T-helper 2 cell (primary cell): ENCODE measurements around the gene ATG101.
"Not testable (repeated sequence)": the region's sequence is repeated elsewhere in the genome, so short reads cannot be mapped to it uniquely, and the experiment has no call there.

ENCODE experiments used
- DNase-seq, 5 experiments: peaks; one replicate each; pipeline versions ENCODE4 v3.0.0 to v3.0.0-alpha.2; 2012 to 2022

Gene ATG101

GRCh38 chr12:52080403-52081251, 10.8 kb downstream of the ATG101 start:
- DNase-seq, result no peak

DNA sequence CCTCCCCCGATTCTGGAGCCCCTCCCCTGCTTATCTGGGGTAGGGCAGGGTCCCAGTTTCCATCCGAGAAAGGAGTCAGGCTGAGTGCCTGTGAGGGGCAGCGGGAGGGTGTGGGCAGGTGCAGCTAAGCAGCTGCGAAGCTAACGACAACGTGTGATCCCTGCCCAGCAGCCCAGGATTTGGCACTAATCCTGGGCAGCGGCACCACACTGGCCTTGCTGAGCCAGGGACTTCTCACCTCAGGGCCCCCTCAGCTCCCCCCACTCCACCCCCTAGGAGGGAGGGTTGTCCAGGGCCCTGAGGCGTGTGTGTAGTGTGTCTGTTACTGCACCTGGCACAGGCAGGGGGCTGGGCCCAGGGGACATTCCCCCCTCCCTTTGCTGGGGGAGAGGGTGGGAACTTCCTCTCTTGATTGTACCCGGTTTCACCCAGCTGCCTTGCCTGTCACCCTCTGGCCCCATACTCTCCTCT, 11.5 kb downstream of the ATG101 start:
- DNase-seq, result no peak

GRCh38 chr12:52082026-52082668, 12.4 kb downstream of the ATG101 start:
- DNase-seq, result no peak

- DNase-seq, result no peak
Observed at GRCh38 chr12:52082669-52082987, 12.8 kb downstream of the ATG101 start.

GRCh38 chr12:52082988-52083637, 13.3 kb downstream of the ATG101 start:
- DNase-seq, result peak; percentile 46 to 61 (median 54)

- DNase-seq, result no peak
Observed at GRCh38 chr12:52083638-52083996, 13.8 kb downstream of the ATG101 start.

GRCh38 chr12:52084491-52085231, 14.9 kb downstream of the ATG101 start:
- no peak for DNase-seq

GRCh38 chr12:52085682-52086180, 16.0 kb downstream of the ATG101 start:
- no peak for DNase-seq

- no peak for DNase-seq
Observed at GRCh38 chr12:52086366-52086765, 16.6 kb downstream of the ATG101 start.

GRCh38 chr12:52086944-52087835, 17.4 kb downstream of the ATG101 start:
- DNase-seq, result no peak

DNA sequence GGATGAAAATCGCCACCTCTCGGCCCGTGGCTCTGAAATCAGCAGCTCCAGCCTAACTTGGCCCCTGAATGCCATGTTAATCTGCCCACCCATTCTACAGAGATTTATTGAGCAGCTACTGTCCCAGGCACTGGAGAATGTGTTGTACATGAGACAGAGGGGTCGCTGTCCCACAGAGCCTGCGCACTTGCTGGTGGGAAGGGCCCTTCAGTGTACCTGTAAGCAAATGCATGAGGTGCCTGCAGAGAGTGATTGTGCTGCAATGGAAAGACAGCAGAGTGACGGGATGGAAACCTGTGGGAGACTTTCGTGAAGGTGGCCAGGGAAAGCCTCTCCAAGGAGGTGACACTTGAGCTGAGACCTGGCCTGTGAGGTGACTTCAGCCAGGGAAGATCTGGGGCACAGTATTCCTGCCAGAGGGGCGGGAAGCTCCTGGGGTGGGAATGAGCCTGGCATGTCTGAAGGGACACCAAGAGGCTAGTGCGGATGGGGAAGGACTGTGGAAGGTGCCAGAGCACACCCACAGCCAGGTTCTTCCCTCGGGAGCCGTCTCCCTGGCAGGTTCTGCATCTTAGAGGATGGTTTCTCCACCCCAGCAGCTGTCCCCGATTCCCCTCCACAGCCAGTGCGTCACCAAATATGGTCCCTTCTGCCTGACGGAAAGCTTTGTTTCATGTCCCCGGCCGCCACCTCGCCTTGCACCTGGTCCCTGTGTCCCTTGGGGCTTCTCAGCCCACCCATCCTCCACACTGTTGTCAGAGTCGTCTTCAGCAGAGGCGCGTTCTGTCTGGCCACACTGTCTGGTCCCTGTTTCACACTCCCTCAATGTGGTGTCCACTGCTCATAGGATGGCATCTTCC, 18.4 kb downstream of the ATG101 start:
- DNase-seq, result no peak

- no peak for DNase-seq
Observed at GRCh38 chr12:52089491-52089890, 19.7 kb downstream of the ATG101 start.

DNA sequence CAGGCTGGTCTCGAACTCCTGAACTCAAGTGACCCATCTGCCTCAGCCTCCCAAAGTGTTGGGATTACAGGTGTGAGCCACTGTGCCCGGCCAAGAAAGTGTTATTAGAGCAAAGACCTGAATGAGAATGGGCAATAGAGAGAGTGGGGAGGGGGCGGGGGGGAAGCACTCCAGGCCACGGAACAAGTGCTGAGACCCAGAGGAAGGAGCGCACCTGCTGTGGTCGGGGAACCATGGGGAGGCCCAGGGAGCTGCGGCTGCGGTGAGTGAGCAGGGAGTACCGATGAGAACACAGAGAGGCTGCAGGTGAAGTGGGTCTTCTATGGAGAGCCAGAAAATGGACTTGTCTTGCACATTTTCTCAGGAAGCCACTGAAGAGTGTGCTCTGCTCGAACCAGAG, 20.5 kb downstream of the ATG101 start:
- DNase-seq, result no peak

DNA sequence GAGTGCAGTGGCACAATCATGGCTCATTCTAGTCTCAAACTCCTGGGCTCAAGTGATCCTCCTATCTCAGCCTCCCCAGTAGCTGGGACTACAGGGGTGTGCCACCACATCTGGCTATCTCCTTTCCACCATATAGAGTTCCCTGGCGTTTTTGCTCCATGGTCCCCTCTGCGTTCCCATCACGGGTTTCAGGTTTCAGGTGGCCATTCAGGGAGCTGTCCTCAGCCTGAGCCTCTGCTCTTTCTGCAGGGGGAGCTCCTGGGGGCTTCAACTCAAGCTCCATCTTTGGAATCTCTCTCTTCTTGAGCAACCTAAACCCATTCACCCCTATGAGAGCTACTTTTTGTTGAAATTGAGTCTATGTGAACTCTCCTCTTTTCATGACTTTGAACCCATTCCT, 21.3 kb downstream of the ATG101 start:
- DNase-seq, result no peak

DNA sequence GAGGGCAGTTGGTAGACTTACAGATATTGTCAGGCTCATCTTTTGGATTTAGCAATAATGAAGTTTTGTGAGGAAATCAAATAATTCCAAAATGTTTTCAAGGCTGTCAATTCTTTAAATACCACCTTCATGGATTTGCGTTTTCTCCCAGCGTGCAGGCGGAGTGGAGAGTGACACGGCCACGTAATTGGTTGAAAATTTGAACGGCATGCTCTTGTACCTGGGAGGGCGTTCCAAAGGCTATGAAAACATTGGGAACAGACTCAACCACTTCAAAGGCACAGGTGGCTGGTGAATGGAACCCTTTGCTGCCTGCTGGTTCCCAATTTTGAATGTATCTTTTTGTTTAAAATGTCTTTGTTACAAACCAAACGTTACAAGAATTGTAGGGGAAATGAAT, 22.1 kb downstream of the ATG101 start:
- no peak for DNase-seq

- DNase-seq, result no peak
Observed at GRCh38 chr12:52093346-52093745, 23.6 kb downstream of the ATG101 start.

DNA sequence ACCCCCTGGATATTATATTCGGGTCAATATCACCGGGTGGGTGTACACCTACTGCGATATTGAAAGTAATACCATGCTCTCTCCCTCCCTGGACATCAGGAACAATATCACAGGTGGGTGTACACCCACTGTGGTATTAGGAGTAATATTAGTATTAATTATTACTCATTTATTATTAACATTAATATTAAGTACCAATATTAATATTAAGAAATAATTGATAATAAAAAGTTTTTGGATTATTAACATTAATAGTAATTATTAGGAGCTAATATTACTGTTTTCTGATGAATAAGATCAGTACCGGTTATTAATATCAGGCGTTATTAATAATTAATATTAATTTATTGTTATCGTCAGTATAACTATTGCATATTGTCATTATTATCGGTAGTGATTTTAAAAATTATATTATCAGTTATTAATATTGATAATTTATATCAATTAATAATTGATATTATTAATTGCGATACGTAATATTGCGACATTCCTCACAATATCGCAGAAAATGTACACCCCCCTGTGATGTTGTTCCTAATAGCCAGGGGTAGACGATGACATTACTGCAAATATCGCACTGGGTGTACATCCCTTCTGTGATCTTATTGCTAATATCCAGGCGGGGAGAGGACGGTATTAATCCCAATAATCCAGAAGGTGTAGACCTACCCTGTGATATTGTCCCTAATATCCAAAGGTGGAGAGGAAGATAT, 26.7 kb downstream of the ATG101 start:
- DNase-seq, result no peak

DNA sequence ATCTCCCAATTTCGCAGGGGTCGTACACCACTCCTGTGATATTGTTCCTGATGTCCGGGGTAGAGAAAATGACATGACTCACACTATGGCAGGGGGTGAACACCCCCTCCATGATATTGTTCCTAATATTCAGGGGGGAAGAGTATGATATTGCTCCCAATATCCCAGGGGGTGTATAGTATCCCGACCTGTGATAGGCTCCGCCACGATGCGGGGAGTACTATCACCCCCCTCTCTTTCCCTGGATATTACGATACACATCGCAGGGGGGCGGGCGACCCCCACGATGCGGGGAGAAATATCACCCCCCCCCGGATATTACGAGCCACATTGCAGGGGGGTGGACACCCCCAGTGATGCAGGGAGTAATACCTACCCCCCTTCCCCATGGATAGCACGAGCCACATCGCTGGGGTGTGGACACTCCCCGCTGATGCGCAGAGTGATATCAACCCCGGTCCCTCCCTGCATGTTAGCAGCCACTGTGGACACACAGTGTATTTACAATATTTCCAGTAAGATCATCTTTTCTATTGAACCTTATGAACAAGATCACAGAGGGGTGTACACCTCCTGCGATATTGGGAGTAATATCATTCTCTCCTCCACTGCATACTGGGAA, 27.4 kb downstream of the ATG101 start:
- peak in 1 of 5 experiments; percentile 17 for DNase-seq

GRCh38 chr12:52104431-52105089, 34.8 kb downstream of the ATG101 start:
- not testable (repeated sequence) for DNase-seq
